CMK (cell line): ENCODE measurements around the gene TBC1D22A.
A peak's percentile ranks its signal among the peaks of the same experiment; 100 is the strongest.
"Not testable (repeated sequence)": the region's sequence is repeated elsewhere in the genome, so short reads cannot be mapped to it uniquely, and the experiment has no call there.

Source experiments
- DNase-seq: peaks from one replicate; pipeline ENCODE4 v3.0.0-alpha.2; 2010; ENCODE audit warnings: low read depth

The TBC1D22A gene

DNA sequence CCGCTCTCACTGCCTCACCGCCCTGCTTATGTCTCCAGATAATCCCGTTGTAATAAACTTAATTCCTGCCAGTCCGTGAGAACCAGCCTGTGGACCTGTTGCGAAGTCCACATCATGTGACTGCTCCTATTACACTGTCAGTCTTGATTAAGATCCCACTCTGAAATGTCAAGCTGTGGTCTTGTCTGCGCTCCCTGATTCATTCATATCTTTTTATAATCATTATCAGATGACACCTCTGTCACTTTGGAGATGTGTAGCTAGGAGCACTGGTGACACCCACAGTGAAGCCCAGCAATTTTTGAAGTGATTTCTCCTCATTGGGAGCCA is 377.3 kb downstream of the TBC1D22A start:
- DNase-seq, result no peak

DNA sequence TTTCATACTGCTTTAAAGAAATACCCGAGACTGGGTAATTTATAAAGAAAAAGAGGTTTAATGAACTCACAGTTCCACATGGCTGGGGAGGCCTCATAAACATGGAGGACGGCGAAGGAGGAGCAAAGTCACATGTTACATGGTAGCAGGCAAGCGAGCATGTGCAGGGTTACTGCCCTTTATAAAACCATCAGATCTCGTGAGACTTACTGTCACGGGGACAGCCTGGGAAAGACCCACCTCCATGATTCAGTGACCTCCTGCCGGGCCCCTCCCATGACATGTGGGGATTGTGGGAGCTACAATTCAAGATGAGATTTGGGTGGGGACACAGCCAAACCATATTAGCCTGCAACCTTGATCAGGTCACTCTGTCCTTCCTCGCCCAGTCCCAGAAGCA is 378.5 kb downstream of the TBC1D22A start:
- DNase-seq, result not testable (repeated sequence)

DNA sequence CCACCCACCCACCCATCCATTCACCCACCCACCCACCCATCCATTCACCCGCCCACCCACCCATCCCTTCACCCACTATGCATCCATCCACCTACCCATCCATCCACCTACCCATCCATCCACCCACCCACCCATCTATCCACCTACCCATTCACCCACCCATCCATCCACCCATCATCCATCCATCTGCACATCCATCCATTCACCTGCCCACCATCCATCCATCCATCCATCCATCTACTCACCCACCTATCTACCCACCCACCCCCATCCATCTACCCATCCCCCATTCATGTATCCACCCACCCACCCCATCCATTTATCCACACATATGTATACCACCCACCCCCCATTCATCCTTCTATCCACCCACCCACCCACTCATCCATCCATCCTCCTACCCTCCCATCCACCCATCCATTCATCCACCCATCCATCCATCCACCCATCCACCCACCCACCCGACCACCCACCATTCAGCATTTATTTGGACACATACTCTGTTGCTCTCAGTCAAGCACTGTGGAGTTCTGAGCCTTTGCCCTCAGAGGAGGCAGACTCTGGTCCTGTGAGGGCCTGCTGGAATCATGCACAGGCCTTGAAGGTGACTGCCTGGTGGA is 380.1 kb downstream of the TBC1D22A start:
- DNase-seq, result no peak

DNA sequence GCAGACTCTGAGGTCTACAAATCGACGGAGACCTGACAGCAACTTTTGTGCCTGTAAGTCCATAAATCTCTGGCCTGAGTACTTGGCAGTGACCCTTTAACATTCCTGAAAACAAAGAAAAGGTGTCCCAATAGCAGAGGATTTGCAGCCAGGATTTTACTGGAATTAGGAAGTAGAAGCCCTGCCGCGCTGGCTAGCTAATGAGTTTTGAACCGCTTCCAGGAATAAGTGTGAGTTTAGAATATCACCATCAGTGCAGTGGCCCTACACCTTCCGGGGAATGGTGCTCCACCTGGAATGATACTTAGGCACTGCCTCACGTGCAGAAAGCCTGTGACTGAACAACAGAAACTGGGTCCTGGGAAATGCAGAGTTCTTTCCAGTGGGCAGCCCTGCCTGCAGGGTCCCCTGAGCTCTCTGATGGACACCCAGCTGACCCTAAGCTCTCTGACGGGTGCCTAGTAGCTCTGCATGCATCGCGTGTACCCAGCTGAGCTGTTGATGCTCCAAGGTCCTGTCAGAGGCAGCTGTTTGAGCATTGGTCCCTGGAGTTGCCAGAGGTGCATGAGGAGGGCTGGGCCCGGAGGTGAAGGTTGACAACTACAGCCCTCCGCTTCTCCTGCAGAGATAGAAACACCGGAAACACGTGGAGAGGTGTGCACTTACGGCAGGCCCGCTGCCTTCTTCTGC is 380.9 kb downstream of the TBC1D22A start:
- no peak for DNase-seq

DNA sequence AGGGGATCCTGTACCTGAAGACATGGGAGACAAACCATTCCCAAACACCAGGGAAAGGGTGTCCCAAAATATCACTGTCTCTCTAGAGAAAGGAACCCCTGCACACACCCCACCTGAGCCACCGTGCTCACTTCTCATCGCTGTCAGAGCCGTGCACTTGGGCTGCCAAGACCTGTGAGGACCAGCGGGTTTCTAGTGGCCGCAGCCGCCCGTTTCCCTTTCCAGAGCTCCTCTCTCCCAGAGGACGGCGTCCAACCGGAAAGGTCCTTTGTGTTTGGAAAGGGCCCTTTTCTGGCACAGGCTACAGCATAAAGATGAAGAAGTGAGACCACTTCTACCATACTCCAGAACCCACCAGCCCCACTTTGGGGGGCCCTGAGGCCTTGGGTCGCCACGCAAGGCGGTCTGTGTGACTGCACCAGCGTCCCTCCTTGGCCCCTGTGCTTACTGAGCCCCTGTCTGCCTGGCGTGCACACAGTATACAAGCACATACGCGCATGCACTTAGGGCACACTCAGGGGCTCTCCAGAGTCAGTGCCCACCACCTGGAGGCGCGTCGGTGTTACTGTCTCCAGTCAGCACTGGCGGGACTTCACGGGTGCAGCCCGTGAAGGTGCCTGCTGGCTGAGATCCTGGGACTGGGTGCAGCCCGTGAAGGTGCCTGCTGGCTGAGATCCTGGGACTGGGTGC is 381.8 kb downstream of the TBC1D22A start:
- no peak for DNase-seq

DNA sequence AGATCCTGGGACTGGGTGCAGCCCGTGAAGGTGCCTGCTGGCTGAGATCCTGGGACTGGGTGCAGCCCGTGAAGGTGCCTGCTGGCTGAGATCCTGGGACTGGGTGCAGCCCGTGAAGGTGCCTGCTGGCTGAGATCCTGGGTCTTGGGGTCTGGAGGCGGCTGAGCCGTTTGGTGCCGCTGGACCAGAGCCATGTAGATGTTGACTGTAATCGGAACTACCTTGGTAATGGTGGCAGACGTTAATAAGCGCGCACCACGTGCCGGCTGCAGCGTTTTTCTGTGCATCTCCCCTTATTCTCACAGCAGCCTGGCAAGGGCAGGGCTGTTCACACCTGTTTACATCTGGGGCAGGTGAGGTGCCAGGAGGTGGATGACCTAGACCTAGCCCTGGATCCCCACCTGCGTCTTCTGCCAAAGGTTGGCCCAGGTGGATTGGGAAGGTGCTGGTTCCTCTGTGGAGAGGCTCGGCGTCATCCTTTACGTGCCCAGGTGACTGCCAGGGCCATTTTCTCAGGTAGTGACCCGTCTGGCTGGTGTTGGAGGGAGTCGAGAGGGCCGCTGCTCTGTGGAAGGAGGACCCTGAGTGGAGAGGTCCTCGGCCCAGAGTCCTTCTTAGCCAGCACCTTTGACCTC is 382.5 kb downstream of the TBC1D22A start:
- DNase-seq, result no peak

DNA sequence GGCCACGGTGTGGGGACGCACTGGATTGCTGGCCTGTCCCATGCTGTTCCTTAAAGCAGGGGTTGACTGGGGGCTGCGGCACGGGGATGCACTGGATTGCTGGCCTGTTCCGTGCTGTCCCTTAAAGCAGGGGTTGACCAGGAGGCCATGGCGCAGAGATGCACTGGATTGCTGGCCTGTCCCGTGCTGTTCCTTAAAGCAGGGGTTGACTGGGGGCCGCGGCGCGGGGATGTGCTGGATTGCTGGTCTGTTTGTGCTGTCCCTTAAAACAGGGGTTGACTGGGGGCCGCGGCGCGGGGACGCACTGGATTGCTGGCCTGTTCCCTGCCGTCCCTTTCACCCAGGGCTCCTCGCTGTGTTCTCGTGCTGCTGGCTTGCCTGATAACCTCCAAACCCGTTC is 383.4 kb downstream of the TBC1D22A start:
- DNase-seq, result no peak

DNA sequence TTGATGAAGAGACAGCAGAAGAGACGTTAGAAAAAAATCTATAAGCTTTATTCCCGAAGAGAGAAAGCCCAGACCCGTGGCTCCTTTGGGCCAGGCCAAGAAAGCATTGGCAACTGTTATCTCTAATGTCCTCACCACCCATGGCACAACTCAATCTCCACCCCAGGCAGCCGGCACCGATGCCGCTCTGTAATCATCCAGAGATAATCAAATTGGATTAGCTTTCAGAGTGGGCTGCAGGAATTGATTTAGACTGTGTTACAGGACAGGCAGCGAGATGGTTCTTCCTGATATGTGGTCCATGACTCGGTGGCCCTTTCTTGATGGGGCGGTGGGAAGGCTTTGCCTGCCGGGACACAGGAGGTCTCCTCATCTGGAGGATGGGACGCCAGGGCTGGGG is 383.9 kb downstream of the TBC1D22A start:
- DNase-seq, result no peak

DNA sequence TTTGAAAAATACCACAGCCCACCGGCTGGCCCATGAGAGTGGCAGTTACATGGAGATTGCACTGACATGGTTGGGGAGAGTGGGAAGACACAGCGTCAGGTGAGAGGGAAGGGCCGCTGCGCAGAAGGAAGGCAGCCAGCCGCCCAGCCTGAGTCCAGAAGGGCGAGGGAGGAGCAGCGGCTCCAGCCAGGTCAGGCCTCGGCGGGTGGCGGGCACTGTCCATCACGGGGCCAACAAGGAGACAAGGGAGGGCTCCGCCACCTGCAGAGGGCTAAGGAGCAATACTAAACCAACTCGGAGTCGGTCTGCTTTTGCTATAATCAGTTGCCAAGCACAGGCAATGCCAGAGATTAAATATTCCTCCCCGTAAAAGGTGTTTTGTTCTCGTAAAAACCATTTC is 384.5 kb downstream of the TBC1D22A start:
- no peak for DNase-seq

DNA sequence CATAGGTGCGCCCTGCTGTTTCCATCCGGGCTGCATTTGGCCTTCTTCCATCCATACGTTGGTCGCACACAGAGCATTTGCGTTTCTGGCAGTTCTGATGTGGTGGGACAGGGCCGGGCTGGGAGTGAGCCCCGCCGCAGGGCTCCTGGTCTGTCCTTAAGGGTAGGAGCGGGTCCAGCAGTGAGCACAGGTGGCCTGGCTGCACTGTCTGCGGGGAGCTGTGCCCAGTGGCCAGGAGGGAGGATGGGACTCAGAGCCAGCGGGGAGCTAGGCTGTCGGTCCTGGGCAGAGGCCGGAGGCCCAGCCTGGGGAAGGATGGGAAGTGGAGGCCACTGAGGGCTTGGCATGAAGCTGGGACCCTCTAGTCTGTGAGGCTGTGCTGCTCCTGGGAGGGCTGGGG is 385.1 kb downstream of the TBC1D22A start:
- no peak for DNase-seq

DNA sequence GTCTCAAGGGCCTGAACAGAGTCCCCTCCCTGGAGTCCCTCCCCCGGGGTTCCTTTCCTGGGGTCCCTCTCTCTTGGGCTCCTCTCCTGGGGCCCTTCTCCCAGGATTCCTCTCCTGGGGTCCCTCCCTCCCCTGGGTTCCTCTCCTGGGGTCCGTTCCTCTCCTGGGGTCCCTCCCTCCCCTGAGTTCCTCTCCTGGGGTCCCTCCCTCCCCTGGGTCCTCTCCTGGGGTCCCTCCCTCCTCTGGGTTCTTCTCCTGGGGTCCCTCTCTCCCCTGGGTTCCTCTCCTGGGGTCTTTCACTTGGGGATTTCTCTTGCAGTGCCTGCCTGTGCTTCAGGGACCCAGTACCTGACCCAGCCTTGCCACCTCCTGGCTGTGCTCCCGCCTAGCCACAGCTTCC is 386.1 kb downstream of the TBC1D22A start:
- no peak for DNase-seq

DNA sequence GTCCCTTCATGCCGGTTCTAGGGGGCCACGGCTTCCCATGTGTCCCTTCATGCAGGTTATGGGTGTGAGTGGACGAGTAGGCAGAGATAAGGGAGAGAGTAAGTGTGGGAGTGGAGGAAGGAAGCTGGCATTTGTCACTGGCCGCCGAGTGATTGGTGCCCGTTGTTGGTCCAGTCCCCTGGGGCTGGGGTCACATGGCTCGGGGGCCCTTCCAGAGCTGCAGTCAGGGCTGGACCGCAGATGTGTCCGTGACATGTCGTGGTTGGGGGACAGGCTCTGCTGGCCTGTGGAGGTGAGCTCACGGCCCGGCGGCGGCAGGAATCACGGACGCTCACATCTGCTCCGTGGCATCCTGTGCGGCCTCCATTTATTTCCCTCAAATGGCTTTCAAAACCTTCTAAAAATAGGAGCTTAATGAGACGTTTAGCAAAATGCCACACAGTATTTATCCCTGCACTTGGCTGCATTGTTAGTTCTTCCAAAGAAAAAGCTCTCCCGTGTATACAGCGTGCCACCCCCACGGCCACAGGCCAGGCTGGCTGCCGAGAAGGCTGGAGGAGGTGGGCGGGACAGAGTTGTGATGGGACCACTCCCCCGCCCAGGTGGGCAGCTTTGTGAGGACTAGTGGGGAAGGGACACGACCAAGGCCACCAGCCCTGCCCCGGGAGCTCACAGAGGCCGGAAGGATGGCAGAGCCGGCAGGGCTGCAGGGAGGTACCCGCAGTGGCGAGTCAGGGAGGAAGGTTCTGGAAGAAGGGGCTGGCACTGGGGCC is 386.7 kb downstream of the TBC1D22A start:
- DNase-seq, result peak; percentile 56

DNA sequence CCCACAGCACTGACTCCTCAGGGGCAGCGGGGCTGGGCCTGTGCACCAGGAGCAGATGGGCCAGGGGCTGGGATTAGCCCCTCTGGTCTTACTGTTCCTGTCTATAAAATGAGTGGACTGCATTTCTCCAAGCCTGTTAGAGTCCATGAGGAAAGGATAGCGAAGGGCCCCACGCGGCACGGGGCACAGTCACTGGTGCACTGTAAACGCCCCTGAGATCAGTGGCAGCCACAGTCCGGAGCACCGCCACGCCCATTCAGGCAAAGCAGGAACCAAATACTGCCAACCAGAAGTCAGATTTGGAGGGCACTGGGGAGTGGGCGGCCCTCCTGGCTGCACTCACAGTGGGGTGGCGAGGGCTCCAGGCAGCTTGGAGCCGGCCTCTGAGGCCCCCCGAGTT is 387.5 kb downstream of the TBC1D22A start:
- no peak for DNase-seq

DNA sequence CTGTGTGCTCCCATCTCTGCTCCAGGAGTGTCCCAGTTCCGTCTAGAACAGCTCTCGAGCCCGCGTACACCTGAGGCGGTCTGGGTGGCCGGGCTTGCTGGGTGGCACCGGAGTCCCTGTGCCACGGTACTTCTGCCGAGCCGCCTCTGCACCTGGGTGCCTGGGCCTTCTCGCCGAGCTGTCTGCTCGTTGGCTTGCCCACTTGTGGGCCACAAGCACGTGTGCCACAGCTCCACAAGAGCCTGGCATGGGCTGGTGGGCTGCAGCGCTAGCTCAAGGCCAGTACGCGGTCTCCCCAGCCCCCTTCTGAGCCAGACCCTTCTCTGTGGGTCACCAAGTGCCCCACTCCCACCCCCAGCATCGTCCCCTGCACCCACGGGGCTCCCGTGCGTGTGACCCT is 388.0 kb downstream of the TBC1D22A start:
- DNase-seq, result no peak

DNA sequence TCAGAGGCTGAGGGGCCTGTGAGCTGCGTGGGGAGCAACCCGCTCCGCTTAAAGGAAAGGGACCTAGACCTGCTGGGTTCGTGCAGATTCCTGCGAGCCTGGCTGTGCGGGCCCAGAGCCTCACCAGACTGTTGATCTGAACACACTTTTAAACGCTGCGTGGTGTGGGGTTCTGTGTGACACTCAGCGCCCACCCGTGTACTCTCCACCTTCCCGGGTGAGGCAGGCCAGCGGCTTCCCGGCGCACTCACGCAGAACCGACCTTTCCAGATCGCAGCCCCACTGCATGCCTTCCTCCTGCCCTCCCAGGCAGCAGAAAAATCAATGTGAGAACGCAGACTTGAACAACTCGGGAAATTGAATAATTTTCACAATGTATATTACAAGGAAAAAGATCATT is 388.6 kb downstream of the TBC1D22A start:
- DNase-seq, result no peak

DNA sequence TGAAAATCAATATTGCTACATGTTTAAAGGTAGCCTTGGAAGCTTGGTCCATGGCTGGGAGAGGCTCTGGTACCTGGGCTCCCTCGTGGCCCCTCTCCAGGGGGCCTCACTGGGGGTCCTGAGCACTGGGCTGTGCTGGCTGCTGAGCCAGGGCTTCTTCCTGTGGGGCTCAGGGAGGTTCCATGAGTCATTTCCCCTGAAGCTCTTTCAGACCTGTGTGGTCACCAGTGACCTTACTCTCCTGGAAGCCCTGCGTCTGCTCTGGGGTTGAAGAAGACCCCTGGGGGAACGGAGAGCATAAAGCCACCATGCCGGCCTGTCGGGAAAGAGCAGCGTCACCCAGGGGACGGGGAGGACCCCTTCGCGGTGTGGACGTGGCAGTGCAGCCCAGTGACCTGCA is 389.0 kb downstream of the TBC1D22A start:
- DNase-seq, result no peak

DNA sequence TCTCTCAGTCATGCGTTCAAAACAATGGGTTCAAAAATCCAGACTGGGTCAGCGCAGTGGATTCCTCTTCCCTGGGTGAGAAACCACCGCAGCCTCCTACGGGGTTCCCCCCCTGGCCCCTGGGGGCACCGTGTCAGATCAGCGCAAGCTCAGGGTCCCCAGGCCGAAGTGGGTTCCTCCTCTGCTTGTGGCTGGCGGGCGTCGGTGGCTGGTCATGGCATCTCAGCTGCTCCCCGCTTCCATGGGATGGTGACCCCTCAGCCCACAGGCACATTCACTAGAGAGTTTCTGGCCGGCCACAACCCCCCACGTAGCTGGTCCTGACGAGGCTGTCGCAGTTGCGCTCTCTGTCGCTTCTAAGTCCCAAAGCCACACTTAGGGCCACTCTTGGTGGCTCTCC is 389.8 kb downstream of the TBC1D22A start:
- DNase-seq, result no peak

DNA sequence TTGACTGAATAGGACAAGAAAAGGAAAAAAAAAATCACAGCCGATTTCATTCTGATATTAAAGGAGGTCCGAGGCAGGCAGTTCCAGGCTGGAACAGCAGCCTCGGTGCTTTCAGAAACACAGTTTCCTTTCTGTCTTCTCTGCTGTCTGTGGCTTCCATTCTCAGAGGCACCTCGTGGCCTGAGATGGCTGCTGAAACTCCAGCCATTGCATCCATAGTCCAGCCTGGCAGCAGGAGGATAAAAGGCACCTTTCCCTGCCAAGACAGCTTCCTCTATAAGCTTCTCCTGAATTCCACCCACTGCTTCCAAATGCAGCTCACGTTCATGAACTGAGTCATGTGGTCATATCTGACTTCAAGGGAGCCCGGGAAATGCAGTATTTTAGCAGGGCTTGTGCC is 390.5 kb downstream of the TBC1D22A start:
- DNase-seq, result no peak

DNA sequence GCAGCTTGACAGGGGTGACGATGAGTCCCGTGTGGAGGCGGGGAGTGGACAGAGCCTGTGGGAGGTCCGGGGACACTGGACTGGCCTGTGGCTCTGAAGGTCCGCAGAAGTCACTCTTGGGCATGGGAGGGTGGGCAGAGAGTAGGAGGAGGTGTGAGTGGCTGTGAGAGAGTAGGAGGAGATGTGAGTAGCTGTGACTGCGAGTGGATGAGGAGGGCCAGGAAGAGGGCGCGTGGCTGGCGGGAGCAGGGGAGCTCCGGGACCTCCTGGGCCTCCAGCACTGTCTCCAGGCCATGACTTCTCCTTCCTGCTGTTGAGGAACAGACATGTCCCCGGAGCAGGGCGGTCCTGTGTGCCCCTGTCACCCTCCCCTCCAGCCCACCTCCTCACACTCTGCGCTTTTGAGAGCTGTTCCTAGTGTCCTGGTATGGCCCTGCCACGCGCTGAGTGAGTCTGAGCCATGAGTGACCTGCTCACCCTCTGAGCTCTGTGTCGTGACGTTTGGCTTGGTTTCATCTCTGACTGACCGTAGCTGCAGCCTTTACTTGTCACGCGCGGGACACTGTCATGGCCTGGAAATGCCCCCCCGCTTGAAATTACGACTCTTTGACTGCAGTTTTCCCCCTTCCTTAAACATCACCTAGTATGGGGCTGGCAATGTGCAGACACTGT is 391.5 kb downstream of the TBC1D22A start:
- DNase-seq, result no peak

DNA sequence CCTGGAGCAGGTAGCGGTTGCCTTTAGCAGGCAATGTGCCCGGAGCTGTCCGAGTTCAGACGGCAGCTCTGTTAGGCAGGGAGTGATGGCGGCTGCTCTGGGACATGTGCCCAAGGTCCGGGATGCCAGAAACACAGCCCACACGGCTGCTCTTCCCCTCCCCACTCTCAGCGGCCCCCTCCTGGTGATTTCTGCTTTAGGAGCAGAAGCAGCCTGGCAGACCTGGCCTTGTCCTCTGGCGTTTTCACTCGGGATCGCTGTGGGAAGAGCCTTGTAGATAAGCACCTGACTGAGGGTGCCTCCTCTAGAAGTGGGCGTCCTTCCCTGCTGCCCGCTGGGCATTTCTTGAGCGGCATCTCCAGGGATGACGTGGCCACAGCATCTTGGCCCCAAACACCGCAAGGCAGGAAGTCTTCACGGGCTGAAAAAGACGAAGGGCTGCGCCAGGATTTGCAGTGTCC is 392.2 kb downstream of the TBC1D22A start:
- DNase-seq, result no peak

DNA sequence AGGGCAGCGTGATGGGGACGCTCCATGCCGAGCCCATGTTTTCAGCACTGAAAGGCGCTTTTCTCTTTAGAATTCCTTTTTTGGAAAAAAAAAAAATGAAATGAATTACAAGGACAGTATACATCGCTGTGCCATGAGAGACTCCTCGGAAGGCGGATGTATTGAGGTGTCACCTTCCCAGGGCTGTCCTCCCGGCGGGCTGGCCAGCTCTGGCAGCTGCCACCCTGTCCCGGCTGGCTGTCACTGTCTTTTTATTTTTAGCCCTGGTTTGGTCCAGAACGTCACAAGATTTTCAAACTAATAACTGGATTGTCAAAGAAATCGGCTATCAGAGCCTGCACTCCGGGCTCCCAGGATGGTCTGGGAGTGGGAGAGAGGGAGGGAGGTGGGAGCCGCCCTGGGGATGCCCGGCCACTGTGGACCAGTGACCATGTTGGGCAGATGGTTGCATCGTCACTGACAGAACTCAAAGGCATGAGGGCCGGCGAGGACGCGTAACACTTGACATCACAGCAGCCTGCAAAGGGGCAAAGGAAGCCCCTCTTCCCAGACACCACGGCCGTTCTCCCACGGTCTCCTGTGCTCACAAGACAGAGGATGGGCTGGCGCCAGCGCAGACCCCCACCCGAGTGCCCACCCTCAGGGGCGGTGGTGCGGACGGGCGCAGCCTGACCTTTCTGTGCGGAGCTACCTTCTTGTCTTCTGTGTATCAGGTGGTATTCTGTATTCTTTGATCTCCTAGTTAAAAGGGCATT is 392.9 kb downstream of the TBC1D22A start:
- DNase-seq, result no peak
